Gastrocnemius medialis (tissue), 4 donors: ENCODE results near the gene ADAMTS4. TPM values are rescaled to one million over a fixed set of nuclear protein-coding genes. Genes with fewer than 3 reads are reported as not detected.
"Not testable (repeated sequence)": the region's sequence is repeated elsewhere in the genome, so short reads cannot be mapped to it uniquely, and the experiment has no call there.

Source experiments
- ATAC-seq, 2 donors: fragments of 150-250 bp; one replicate each; pipeline ENCODE4 v1.9.1; 2016
- DNase-seq, 2 donors: peaks; one replicate each; pipeline ENCODE4 v3.0.0-alpha.2; 2019
- H3K27ac ChIP-seq, 4 donors: fragments of 200-600 bp; sonication (generic); 1 replicate in 1 of 4; 2 replicates in 3 of 4; pipeline ENCODE4 v1.5.1; 2016 to 2018; ENCODE audit warnings: mild to moderate bottlenecking in 2 of 4, moderate library complexity in 1 of 4
- H3K27me3 ChIP-seq, 3 donors: fragments of 200-600 bp; sonication (generic) in 2 of 3; 1 replicate in 1 of 3; 2 replicates in 2 of 3; pipeline versions ENCODE4 v1.5.1 to v1.6.0; 2016 to 2019; ENCODE audit warnings: mild to moderate bottlenecking in 1 of 3, moderate library complexity in 1 of 3
- H3K36me3 ChIP-seq, 2 donors: fragments of 200-600 bp; sonication (generic) in 1 of 2; one replicate each; pipeline ENCODE4 v1.5.1; 2017 to 2018
- H3K4me1 ChIP-seq, 2 donors: fragments of 200-600 bp; sonication (generic) in 1 of 2; one replicate each; pipeline ENCODE4 v1.5.1; 2016 to 2017; ENCODE audit warnings: mild to moderate bottlenecking in 2 of 2
- H3K4me3 ChIP-seq, 4 donors: fragments of 200-600 bp; sonication (generic) in 3 of 4; 1 replicate in 1 of 4; 2 replicates in 3 of 4; pipeline ENCODE4 v1.5.1; 2016 to 2019; ENCODE audit warnings: mild to moderate bottlenecking in 2 of 4
- H3K9me3 ChIP-seq, 3 donors: fragments of 200-600 bp; sonication (generic) in 2 of 3; 1 replicate in 1 of 3; 2 replicates in 2 of 3; pipeline ENCODE4 v1.5.1; 2016 to 2019
- CTCF ChIP-seq, 5 experiments: fragments of 450-650 bp in 3 of 5; fragments of 200-600 bp in 2 of 5; sonication (generic) in 2 of 5; IDR thresholded peaks in 4 of 5; conservative IDR thresholded peaks in 1 of 5; 1 replicate in 4 of 5; 2 replicates in 1 of 5; pipeline ENCODE4 v1.5.1; 2016 to 2019; ENCODE audit warnings: antibody characterized with exemption in 5 of 5, mild to moderate bottlenecking in 3 of 5, moderate library complexity in 3 of 5
- POLR2A ChIP-seq, 2 donors: fragments of 450-650 bp; IDR thresholded peaks; one replicate each; pipeline ENCODE4 v1.6.1; 2017; ENCODE audit warnings: antibody characterized with exemption in 2 of 2, mild to moderate bottlenecking in 2 of 2, moderate library complexity in 2 of 2
- in situ Hi-C, 4 donors: fragments of 200-750 bp; cut with MboI; loops; one replicate each; pipeline versions ENCODE4 v1.15.0 to v1.8.0; 2017; ENCODE audit warnings: low sequenced_read_pairs in 4 of 4
- intact Hi-C: fragments of 100-400 bp; cut with DNase I; formaldehyde crosslinking; loops from one replicate; pipeline ENCODE4 v1.15.1; 2023; ENCODE audit warnings: low total_unique reads
- total RNA-seq, 4 donors: library from RNA; depleted of rRNA; stranded (reverse); fragments of >200 nt; gene quantifications; one replicate each; pipeline versions ENCODE4 v1.1.0 to v1.2.3, GENCODE V29; 2016

ADAMTS4 gene
- total RNA-seq, 4 donors from 2014 or later, result 1.2 to 12.4 (median 5.2) TPM

GRCh38 chr1:161225534-161226319 lies 26.9 kb upstream of the ADAMTS4 start, which contains the start of gene TOMM40L:
TSS of gene TOMM40L (plus strand) at chr1:161226060. CDS start at chr1:161226490, 430 bp downstream.
- in situ Hi-C loops, result loop anchor here (5.0 to 10.0 kb wide), 5 partner anchors 51 to 162 kb away; partner anchors contain the start of genes B4GALT3 (in 1 of the 4) and SDHC (in 1 of the 4)
- intact Hi-C loops, result loop anchor here (1.0 to 5.0 kb wide), 7 partner anchors 16 to 108 kb away; partner anchors contain the start of genes DEDD, NDUFS2, NIT1 and PFDN2
- TF ChIP-seq CTCF (IDR thresholded peaks at IDR 0.05 in 4 of 5, conservative IDR thresholded peaks at IDR 0.05 in 1 of 5), result peak; percentile 47 to 64 (median 53)
- TF ChIP-seq POLR2A (IDR thresholded peaks at IDR 0.05), result peak; percentile 21 to 27

GRCh38 chr1:161225178-161225533 lies 26.3 kb upstream of the ADAMTS4 start:
- no peaks in the 10 kb centered on the region for H3K9me3 ChIP-seq
- in situ Hi-C loops, result loop anchor here (5.0 to 10.0 kb wide), 5 partner anchors 50 to 162 kb away; partner anchors contain the start of genes B4GALT3 (in 1 of the 4) and SDHC (in 1 of the 4)
- DNase-seq (no peak), ATAC-seq (peak in 1 of 2 donors; percentile 0)
- H3K4me1 ChIP-seq, result peaks cover 14 to 21% of the 10 kb centered on the region in 2 donors
- intact Hi-C loops, result loop anchor here (1.0 to 5.0 kb wide), 3 partner anchors 16 to 108 kb away; partner anchors contain the start of genes NIT1 and PFDN2
- TF ChIP-seq CTCF (IDR thresholded peaks at IDR 0.05 in 4 of 5, conservative IDR thresholded peaks at IDR 0.05 in 1 of 5), result no peak
- no peak for TF ChIP-seq POLR2A (IDR thresholded peaks at IDR 0.05)
- H3K36me3 ChIP-seq, result peaks cover 0 to 22% of the 10 kb centered on the region in 2 donors
- no peaks in the 10 kb centered on the region for H3K27me3 ChIP-seq
- peak overlapping the region in 3 of 4 donors; percentile 15 to 93 (median 24) for H3K4me3 ChIP-seq
- H3K27ac ChIP-seq, result peak overlapping the region; percentile 68 to 92 (median 80)

More at GRCh38 chr1:161225534-161226319, 26.9 kb upstream of the ADAMTS4 start, which contains the start of gene TOMM40L:
- no peaks in the 10 kb centered on the region for H3K9me3 ChIP-seq
- peak within 1 kb of the TSS; percentile 76 to 92 (median 90) for H3K27ac ChIP-seq
- peak within 1 kb of the TSS; percentile 62 to 93 (median 87) for H3K4me3 ChIP-seq
- DNase-seq (peak; percentile 95 to 98), ATAC-seq (peak; percentile 96 to 98)
- H3K27me3 ChIP-seq, result no peaks in the 10 kb centered on the region
- H3K4me1 ChIP-seq, result peaks cover 14 to 21% of the 10 kb centered on the region in 2 donors
- peaks cover 0 to 28% of the 10 kb centered on the region in 2 donors for H3K36me3 ChIP-seq

GRCh38 chr1:161224695-161225087 lies 25.8 kb upstream of the ADAMTS4 start:
- in situ Hi-C loops, result loop anchor here (5.0 to 25.0 kb wide), 6 partner anchors 50 to 513 kb away; partner anchors contain the start of genes DUSP12 (in 2 of the 4), B4GALT3 (in 1 of the 4) and SDHC (in 1 of the 4)
- intact Hi-C loops, result loop anchor here (1.0 to 5.0 kb wide), 3 partner anchors 15 to 107 kb away; partner anchors contain the start of genes NIT1 and PFDN2
- Histone ChIP-seq H3K4me1 (peaks cover 14 to 21% of the 10 kb centered on the region in 2 donors), H3K27ac (peak overlapping the region in 2 of 4 donors; percentile 68 to 84), H3K36me3 (peaks cover 0 to 18% of the 10 kb centered on the region in 2 donors)
- not testable (repeated sequence) for H3K27me3 ChIP-seq, DNase-seq, H3K4me3 ChIP-seq, ATAC-seq, H3K9me3 ChIP-seq

- Histone ChIP-seq H3K4me1 (peaks cover 14 to 21% of the 10 kb centered on the region in 2 donors), H3K9me3 (no peaks in the 10 kb centered on the region), H3K4me3 (no peak overlapping the region), H3K27ac (no peak overlapping the region), H3K36me3 (peaks cover 0 to 11% of the 10 kb centered on the region in 2 donors), H3K27me3 (no peaks in the 10 kb centered on the region)
- intact Hi-C loops (loop anchor here (2.0 kb wide), 1 partner anchor 31 kb away; no protein-coding TSS in a partner anchor), in situ Hi-C loops (loop anchor here (10.0 to 25.0 kb wide), 4 partner anchors 49 to 513 kb away; partner anchors contain the start of genes DUSP12 (in 2 of the 4), B4GALT3 (in 1 of the 4) and SDHC (in 1 of the 4))
- TF ChIP-seq CTCF (IDR thresholded peaks at IDR 0.05 in 4 of 5, conservative IDR thresholded peaks at IDR 0.05 in 1 of 5) (no peak), POLR2A (IDR thresholded peaks at IDR 0.05) (no peak)
- DNase-seq (no peak), ATAC-seq (no peak)
These were observed 25.2 kb upstream of the ADAMTS4 start for GRCh38 chr1:161223805-161224694.
